ENCODE measurements around the gene SNRPD3. TPM values are rescaled to one million over a fixed set of nuclear protein-coding genes. Genes with fewer than 3 reads are reported as not detected.
"Not testable (repeated sequence)": the region's sequence is repeated elsewhere in the genome, so short reads cannot be mapped to it uniquely, and the experiment has no call there.

Gene SNRPD3
- total and polyA plus RNA-seq, 4 donors: 57.2 to 128 (median 85.9) TPM

DNA sequence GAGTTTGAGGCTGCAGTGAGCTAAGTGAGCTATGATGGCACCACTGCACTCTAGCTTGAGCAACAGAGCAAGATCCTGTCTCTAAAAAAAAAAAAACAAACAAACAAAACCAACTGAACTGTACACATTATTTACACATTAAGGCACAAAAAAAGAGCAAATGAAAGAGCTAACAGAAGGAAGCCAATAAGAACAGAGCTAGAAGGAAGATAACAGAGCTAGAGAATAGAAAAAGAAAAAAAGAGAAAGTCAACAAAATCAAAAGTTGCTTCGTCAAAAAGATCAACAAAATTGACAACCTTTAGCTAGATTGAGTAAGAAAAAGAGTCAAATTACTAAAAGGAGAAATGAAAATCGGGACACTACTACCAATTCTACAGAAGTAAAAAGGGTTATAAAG, 25.9 kb upstream of the SNRPD3 start:
- Histone ChIP-seq H3K27ac (ENCODE audit: low read depth in 1 of 2, low read length in 2 of 2) (peak overlapping the region; percentile 46 to 55), H3K27me3 (ENCODE audit: control insufficient read depth in 4 of 4, insufficient read depth in 4 of 4, low read length in 3 of 4) (no peaks in the 10 kb centered on the region), H3K4me3 (ENCODE audit: low read depth in 1 of 3, low read length in 3 of 3) (no peak overlapping the region), H3K9ac (ENCODE audit: low read depth in 1 of 2, low read length in 2 of 2) (no peak overlapping the region), H3K36me3 (ENCODE audit: control insufficient read depth in 4 of 4, insufficient read depth in 3 of 4, low read depth in 1 of 4, low read length in 3 of 4) (peaks cover 2 to 29% (median 11%) of the 10 kb centered on the region in 4 donors), H3K4me1 (ENCODE audit: control insufficient read depth in 4 of 4, insufficient read depth in 4 of 4, low read length in 3 of 4) (peaks cover 5 to 37% (median 12%) of the 10 kb centered on the region in 4 donors), H3K9me3 (ENCODE audit: control insufficient read depth in 4 of 4, low read length in 3 of 4) (no peaks in the 10 kb centered on the region)
- 38% methylated on average over 2 of the region's 2 CpGs for WGBS
- DNase-seq (ENCODE audit: low spot score): no peak
- TF ChIP-seq YY1 (IDR thresholded peaks at IDR 0.05): no peak
- peak; percentile 11 for TF ChIP-seq HNF4A (conservative IDR thresholded peaks at IDR 0.05)

DNA sequence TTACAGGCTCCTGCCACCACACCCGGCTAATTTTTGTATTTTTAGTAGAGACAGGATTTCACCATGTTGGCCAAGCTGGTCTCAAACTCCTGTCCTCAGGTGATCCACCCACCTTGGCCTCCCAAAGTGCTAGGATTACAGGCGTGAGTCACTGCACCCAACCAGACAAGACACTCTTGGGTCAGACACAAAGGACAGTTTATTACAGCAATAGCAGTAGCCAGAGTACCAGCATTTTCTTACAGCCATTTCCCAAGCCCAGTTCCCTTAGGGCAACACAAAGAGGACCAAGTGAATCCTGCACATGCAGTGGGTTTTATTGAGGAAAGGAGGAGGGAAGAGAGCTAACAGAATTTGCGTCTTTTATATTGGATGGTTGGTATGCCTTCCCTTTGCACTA, 24.8 kb upstream of the SNRPD3 start:
- DNase-seq (ENCODE audit: low spot score); H3K9ac ChIP-seq (ENCODE audit: low read depth in 1 of 2, low read length in 2 of 2); H3K27me3 ChIP-seq (ENCODE audit: control insufficient read depth in 4 of 4, insufficient read depth in 4 of 4, low read length in 3 of 4); H3K9me3 ChIP-seq (ENCODE audit: control insufficient read depth in 4 of 4, low read length in 3 of 4); H3K4me3 ChIP-seq (ENCODE audit: low read depth in 1 of 3, low read length in 3 of 3): not testable (repeated sequence)
- WGBS: 84% methylated on average over 3 of the region's 3 CpGs
- Histone ChIP-seq H3K36me3 (ENCODE audit: control insufficient read depth in 4 of 4, insufficient read depth in 3 of 4, low read depth in 1 of 4, low read length in 3 of 4) (peaks cover 1 to 29% (median 11%) of the 10 kb centered on the region in 4 donors), H3K27ac (ENCODE audit: low read depth in 1 of 2, low read length in 2 of 2) (peak overlapping the region; percentile 14), H3K4me1 (ENCODE audit: control insufficient read depth in 4 of 4, insufficient read depth in 4 of 4, low read length in 3 of 4) (peaks cover 2 to 36% (median 6%) of the 10 kb centered on the region in 4 donors)

DNA sequence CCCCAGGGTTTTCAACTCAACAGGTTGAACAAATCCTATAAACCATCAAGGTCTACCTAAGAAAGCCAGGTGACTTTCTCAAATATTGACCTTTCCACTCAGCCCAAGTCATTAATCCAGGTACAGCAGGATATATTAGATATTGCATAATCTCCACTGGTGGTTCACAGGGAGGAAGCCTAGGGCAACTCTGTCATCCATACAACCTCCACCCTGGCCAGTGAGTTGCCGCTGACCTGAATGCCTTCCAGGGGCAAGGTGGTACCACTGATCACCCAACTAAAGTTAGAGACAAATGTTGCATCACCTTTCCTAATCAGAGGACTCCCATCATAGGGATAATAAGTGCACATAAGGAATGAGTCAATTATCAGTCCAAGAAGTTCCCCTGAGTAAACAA, 23.7 kb upstream of the SNRPD3 start:
- no peak for DNase-seq (ENCODE audit: low spot score)
- Histone ChIP-seq H3K36me3 (ENCODE audit: control insufficient read depth in 4 of 4, insufficient read depth in 3 of 4, low read depth in 1 of 4, low read length in 3 of 4) (peaks cover 0 to 21% (median 7%) of the 10 kb centered on the region in 4 donors), H3K27me3 (ENCODE audit: control insufficient read depth in 4 of 4, insufficient read depth in 4 of 4, low read length in 3 of 4) (no peaks in the 10 kb centered on the region), H3K4me1 (ENCODE audit: control insufficient read depth in 4 of 4, insufficient read depth in 4 of 4, low read length in 3 of 4) (peaks cover 4 to 37% (median 5%) of the 10 kb centered on the region in 4 donors), H3K9me3 (ENCODE audit: control insufficient read depth in 4 of 4, low read length in 3 of 4) (no peaks in the 10 kb centered on the region), H3K9ac (ENCODE audit: low read depth in 1 of 2, low read length in 2 of 2) (no peak overlapping the region), H3K4me3 (ENCODE audit: low read depth in 1 of 3, low read length in 3 of 3) (no peak overlapping the region), H3K27ac (ENCODE audit: low read depth in 1 of 2, low read length in 2 of 2) (peak overlapping the region; percentile 39 to 64)
- 58% methylated on average over 1 of the region's 1 CpG for WGBS
- TF ChIP-seq FOXA2 (IDR thresholded peaks at IDR 0.05) (no peak), EGR1 (IDR thresholded peaks at IDR 0.05; ENCODE audit: low read depth in 2 of 2) (peak in 1 of 2 donors; percentile 66), RAD21 (IDR thresholded peaks at IDR 0.05) (peak in 1 of 2 donors; percentile 32), FOXA1 (IDR thresholded peaks at IDR 0.05) (peak; percentile 18), YY1 (IDR thresholded peaks at IDR 0.05) (peak; percentile 31), JUND (IDR thresholded peaks at IDR 0.05) (peak; percentile 51 to 58), HNF4A (conservative IDR thresholded peaks at IDR 0.05) (peak; percentile 42 to 69), SP1 (IDR thresholded peaks at IDR 0.05) (peak; percentile 30), RXRA (IDR thresholded peaks at IDR 0.05) (peak; percentile 62 to 87), GABPA (IDR thresholded peaks at IDR 0.05 in 1 of 2, conservative IDR thresholded peaks at IDR 0.05 in 1 of 2) (no peak), HNF4G (IDR thresholded peaks at IDR 0.05) (no peak), NR2F2 (IDR thresholded peaks at IDR 0.05) (no peak), TAF1 (conservative IDR thresholded peaks at IDR 0.05) (no peak)
- TF ChIP-seq, protein P1, sequence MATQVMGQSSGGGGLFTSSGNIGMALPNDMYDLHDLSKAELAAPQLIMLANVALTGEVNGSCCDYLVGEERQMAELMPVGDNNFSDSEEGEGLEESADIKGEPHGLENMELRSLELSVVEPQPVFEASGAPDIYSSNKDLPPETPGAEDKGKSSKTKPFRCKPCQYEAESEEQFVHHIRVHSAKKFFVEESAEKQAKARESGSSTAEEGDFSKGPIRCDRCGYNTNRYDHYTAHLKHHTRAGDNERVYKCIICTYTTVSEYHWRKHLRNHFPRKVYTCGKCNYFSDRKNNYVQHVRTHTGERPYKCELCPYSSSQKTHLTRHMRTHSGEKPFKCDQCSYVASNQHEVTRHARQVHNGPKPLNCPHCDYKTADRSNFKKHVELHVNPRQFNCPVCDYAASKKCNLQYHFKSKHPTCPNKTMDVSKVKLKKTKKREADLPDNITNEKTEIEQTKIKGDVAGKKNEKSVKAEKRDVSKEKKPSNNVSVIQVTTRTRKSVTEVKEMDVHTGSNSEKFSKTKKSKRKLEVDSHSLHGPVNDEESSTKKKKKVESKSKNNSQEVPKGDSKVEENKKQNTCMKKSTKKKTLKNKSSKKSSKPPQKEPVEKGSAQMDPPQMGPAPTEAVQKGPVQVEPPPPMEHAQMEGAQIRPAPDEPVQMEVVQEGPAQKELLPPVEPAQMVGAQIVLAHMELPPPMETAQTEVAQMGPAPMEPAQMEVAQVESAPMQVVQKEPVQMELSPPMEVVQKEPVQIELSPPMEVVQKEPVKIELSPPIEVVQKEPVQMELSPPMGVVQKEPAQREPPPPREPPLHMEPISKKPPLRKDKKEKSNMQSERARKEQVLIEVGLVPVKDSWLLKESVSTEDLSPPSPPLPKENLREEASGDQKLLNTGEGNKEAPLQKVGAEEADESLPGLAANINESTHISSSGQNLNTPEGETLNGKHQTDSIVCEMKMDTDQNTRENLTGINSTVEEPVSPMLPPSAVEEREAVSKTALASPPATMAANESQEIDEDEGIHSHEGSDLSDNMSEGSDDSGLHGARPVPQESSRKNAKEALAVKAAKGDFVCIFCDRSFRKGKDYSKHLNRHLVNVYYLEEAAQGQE (IDR thresholded peaks at IDR 0.05): peak; percentile 11
- TF ChIP-seq, protein P2, sequence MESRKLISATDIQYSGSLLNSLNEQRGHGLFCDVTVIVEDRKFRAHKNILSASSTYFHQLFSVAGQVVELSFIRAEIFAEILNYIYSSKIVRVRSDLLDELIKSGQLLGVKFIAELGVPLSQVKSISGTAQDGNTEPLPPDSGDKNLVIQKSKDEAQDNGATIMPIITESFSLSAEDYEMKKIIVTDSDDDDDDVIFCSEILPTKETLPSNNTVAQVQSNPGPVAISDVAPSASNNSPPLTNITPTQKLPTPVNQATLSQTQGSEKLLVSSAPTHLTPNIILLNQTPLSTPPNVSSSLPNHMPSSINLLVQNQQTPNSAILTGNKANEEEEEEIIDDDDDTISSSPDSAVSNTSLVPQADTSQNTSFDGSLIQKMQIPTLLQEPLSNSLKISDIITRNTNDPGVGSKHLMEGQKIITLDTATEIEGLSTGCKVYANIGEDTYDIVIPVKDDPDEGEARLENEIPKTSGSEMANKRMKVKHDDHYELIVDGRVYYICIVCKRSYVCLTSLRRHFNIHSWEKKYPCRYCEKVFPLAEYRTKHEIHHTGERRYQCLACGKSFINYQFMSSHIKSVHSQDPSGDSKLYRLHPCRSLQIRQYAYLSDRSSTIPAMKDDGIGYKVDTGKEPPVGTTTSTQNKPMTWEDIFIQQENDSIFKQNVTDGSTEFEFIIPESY (IDR thresholded peaks at IDR 0.05): peak; percentile 68
- TF ChIP-seq, protein P3, sequence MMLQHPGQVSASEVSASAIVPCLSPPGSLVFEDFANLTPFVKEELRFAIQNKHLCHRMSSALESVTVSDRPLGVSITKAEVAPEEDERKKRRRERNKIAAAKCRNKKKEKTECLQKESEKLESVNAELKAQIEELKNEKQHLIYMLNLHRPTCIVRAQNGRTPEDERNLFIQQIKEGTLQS (IDR thresholded peaks at IDR 0.05): peak; percentile 38
- TF ChIP-seq, protein P4, sequence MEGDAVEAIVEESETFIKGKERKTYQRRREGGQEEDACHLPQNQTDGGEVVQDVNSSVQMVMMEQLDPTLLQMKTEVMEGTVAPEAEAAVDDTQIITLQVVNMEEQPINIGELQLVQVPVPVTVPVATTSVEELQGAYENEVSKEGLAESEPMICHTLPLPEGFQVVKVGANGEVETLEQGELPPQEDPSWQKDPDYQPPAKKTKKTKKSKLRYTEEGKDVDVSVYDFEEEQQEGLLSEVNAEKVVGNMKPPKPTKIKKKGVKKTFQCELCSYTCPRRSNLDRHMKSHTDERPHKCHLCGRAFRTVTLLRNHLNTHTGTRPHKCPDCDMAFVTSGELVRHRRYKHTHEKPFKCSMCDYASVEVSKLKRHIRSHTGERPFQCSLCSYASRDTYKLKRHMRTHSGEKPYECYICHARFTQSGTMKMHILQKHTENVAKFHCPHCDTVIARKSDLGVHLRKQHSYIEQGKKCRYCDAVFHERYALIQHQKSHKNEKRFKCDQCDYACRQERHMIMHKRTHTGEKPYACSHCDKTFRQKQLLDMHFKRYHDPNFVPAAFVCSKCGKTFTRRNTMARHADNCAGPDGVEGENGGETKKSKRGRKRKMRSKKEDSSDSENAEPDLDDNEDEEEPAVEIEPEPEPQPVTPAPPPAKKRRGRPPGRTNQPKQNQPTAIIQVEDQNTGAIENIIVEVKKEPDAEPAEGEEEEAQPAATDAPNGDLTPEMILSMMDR (IDR thresholded peaks at IDR 0.05; ENCODE audit: low read depth, low read length, missing input control): no peak
- TF ChIP-seq, protein P5, sequence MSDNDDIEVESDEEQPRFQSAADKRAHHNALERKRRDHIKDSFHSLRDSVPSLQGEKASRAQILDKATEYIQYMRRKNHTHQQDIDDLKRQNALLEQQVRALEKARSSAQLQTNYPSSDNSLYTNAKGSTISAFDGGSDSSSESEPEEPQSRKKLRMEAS (IDR thresholded peaks at IDR 0.05): peak; percentile 33

Measured in liver (tissue), 9 donors.